Smooth muscle cell (in vitro differentiated cells): Measurements from ENCODE around the gene TSHZ2. TPM values are rescaled to one million over a fixed set of nuclear protein-coding genes. Genes with fewer than 3 reads are reported as not detected.

Experiments
- DNase-seq: peaks from one replicate; lab custom pipeline; 2025; ENCODE audit not compliant: unreplicated experiment; lab: John Stamatoyannopoulos, UW
- H2AFZ ChIP-seq: fragments of 200-600 bp; sonication (generic); 2 replicates; pipeline ENCODE4 v1.6.0; 2016; ENCODE audit warnings: antibody characterized with exemption, low read depth, mild to moderate bottlenecking
- H3F3A ChIP-seq: fragments of 200-600 bp; sonication (generic); 2 replicates; pipeline ENCODE4 v1.6.0; 2017; ENCODE audit warnings: antibody characterized with exemption, low read depth
- H3K27ac ChIP-seq: fragments of 200-600 bp; sonication (generic); 2 replicates; pipeline ENCODE4 v1.5.1; 2016; ENCODE audit warnings: low read depth, mild to moderate bottlenecking
- H3K27me3 ChIP-seq: fragments of 200-600 bp; sonication (generic); 2 replicates; pipeline ENCODE4 v1.6.1; 2016; ENCODE audit warnings: low read depth, mild to moderate bottlenecking
- H3K36me3 ChIP-seq: fragments of 200-600 bp; sonication (generic); 2 replicates; pipeline ENCODE4 v1.5.1; 2016; ENCODE audit warnings: low read depth
- H3K4me1 ChIP-seq: fragments of 200-600 bp; sonication (generic); 2 replicates; pipeline ENCODE4 v1.5.1; 2016; ENCODE audit warnings: low read depth
- H3K4me2 ChIP-seq: fragments of 200-600 bp; sonication (generic); 2 replicates; pipeline ENCODE4 v1.6.0; 2016; ENCODE audit warnings: mild to moderate bottlenecking
- H3K4me3 ChIP-seq: fragments of 200-600 bp; sonication (generic); 2 replicates; pipeline ENCODE4 v1.5.1; 2016; ENCODE audit warnings: mild to moderate bottlenecking
- H3K79me2 ChIP-seq: fragments of 200-600 bp; sonication (generic); 2 replicates; pipeline ENCODE4 v1.6.0; 2016; ENCODE audit warnings: low read depth, mild to moderate bottlenecking
- H3K9ac ChIP-seq: fragments of 200-600 bp; sonication (generic); 2 replicates; pipeline ENCODE4 v1.6.0; 2016; ENCODE audit warnings: low read depth
- H3K9me3 ChIP-seq: fragments of 200-600 bp; sonication (generic); replicated peaks from 2 replicates; pipeline ENCODE4 v1.5.1; 2016; ENCODE audit warnings: low read depth
- H4K20me1 ChIP-seq: fragments of 200-600 bp; sonication (generic); 2 replicates; pipeline ENCODE4 v1.6.0; 2016; ENCODE audit warnings: low read depth
- WGBS: methylation state at CpG from one replicate; pipeline ENCODE4 v1.1.7; 2016; ENCODE audit warnings: low lambda C conversion rate; 5-methylcytosine and 5-hydroxymethylcytosine counted together
- polyA plus RNA-seq: library from polyadenylated mRNA; unstranded; fragments of >200 nt; fragmentation: Nextera tagmentation; extraction: Ambion mirVana; gene quantifications from 2 replicates; pipeline ENCODE4 v1.2.1, GENCODE V29; 2016
- total RNA-seq: library from RNA; depleted of rRNA; stranded (reverse); fragments of >200 nt; gene quantifications from 2 replicates; pipeline ENCODE4 v1.2.3, GENCODE V29; 2014
- TF ChIP-seq, protein P1 (sequence below): fragments of 200-600 bp; sonication (generic); IDR thresholded peaks from 2 replicates; pipeline ENCODE4 v1.5.1; 2017; ENCODE audit warnings: borderline replicate concordance, mild to moderate bottlenecking, antibody characterized with exemption; ENCODE audit not compliant: insufficient read depth, poor library complexity, severe bottlenecking

The TSHZ2 gene
- total and polyA plus RNA-seq, 2 experiments from 2014 or later, result 4.8 to 6.6 TPM

DNA sequence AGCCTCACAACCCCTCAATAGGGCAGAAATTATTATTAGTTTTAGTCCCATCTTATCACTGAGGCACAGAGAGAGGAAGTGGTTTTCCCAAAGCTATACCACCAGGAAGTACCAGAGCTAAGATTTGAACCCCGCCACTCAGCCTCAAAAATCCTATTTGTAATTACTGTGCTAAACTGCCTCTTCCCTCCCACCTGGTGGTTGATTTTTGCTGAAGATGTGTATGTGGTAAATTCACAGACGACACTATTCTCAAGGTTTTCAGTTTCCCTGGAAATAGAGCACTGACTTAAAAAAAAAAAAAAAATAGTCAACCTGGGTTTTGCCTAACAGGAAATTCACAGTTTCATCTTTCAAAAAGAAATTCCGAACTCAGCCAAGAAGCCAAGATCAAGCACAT, 57.9 kb downstream of the TSHZ2 start:
- Histone ChIP-seq H3K79me2 (peaks cover 5% of the 10 kb centered on the region), H3K27ac (no peak overlapping the region), H3F3A (no peaks in the 10 kb centered on the region), H3K4me1 (peaks cover 10% of the 10 kb centered on the region), H4K20me1 (no peaks in the 10 kb centered on the region), H3K27me3 (no peaks in the 10 kb centered on the region), H3K4me3 (no peak overlapping the region), H3K9me3 (no peaks in the 10 kb centered on the region), H3K9ac (no peak overlapping the region), H3K4me2 (no peak overlapping the region), H3K36me3 (no peaks in the 10 kb centered on the region), H2AFZ (no peak overlapping the region)
- TF ChIP-seq, protein P1, sequence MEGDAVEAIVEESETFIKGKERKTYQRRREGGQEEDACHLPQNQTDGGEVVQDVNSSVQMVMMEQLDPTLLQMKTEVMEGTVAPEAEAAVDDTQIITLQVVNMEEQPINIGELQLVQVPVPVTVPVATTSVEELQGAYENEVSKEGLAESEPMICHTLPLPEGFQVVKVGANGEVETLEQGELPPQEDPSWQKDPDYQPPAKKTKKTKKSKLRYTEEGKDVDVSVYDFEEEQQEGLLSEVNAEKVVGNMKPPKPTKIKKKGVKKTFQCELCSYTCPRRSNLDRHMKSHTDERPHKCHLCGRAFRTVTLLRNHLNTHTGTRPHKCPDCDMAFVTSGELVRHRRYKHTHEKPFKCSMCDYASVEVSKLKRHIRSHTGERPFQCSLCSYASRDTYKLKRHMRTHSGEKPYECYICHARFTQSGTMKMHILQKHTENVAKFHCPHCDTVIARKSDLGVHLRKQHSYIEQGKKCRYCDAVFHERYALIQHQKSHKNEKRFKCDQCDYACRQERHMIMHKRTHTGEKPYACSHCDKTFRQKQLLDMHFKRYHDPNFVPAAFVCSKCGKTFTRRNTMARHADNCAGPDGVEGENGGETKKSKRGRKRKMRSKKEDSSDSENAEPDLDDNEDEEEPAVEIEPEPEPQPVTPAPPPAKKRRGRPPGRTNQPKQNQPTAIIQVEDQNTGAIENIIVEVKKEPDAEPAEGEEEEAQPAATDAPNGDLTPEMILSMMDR, result no peak
- DNase-seq, result no peak
- 65% methylated on average over 3 of the region's 3 CpGs for WGBS

DNA sequence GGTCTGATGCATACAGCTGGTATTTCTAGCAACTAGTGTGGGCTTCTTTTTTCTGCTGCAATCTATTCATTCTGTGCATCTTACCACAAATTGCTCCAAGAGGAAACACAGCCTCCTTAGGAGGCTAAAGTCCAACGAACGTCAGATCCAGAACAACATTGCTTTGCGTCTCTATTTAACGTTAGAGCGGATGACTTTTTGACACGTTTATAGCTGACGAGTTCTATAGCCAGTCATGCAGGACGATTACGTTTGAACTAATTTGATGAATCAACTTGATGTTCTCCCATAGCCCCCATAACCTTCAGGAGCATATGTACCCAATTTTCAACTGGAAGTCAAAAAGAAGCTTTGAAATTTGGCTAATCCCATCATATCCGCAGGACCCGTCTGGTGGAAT, 59.9 kb downstream of the TSHZ2 start:
- no peak overlapping the region for H2AFZ ChIP-seq
- H3K27me3 ChIP-seq, result no peaks in the 10 kb centered on the region
- H3K9ac ChIP-seq, result peak overlapping the region; percentile 39
- H3F3A ChIP-seq, result no peaks in the 10 kb centered on the region
- H3K79me2 ChIP-seq, result peaks cover 5% of the 10 kb centered on the region
- DNase-seq, result no peak
- TF ChIP-seq, protein P1, result no peak
- peak overlapping the region; percentile 89 for H3K27ac ChIP-seq
- H3K4me3 ChIP-seq, result no peak overlapping the region
- WGBS, result 49% methylated on average over 11 of the region's 11 CpGs
- peaks cover 18% of the 10 kb centered on the region for H3K4me1 ChIP-seq
- no peaks in the 10 kb centered on the region for H4K20me1 ChIP-seq
- no peaks in the 10 kb centered on the region for H3K36me3 ChIP-seq
- no peaks in the 10 kb centered on the region for H3K9me3 ChIP-seq
- H3K4me2 ChIP-seq, result peak overlapping the region; percentile 77

DNA sequence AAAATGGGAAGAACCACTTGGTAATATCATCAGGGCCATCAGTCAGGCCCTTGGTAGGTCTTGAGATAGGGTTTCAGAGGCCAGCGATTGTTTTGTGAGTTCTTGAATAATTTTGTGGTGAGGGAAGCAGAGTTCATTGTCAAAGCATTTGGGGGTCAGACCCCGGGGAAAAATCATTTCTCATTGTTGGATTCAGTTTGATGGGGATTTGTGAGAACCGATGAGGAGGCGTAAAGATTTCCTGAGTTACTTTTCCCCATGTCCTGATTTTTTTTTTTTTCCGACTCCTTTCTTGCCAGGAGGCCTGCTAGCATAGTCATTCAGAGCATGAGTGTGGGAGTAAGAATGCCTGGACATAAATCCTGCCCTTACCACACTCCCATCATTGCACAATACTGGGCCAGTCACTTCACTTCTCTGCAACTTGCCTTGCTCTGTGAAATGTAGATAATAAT, 60.3 kb downstream of the TSHZ2 start:
- H3F3A ChIP-seq, result no peaks in the 10 kb centered on the region
- peak overlapping the region; percentile 89 for H3K27ac ChIP-seq
- WGBS, result 16% methylated on average over 5 of the region's 5 CpGs
- DNase-seq, result no peak
- TF ChIP-seq, protein P1, result no peak
- no peak overlapping the region for H3K4me3 ChIP-seq
- peaks cover 5% of the 10 kb centered on the region for H3K79me2 ChIP-seq
- H3K9me3 ChIP-seq, result no peaks in the 10 kb centered on the region
- no peak overlapping the region for H2AFZ ChIP-seq
- H3K27me3 ChIP-seq, result no peaks in the 10 kb centered on the region
- H3K4me2 ChIP-seq, result peak overlapping the region; percentile 77
- H3K9ac ChIP-seq, result peak overlapping the region; percentile 39
- H3K4me1 ChIP-seq, result peaks cover 19% of the 10 kb centered on the region
- no peaks in the 10 kb centered on the region for H4K20me1 ChIP-seq
- no peaks in the 10 kb centered on the region for H3K36me3 ChIP-seq

DNA sequence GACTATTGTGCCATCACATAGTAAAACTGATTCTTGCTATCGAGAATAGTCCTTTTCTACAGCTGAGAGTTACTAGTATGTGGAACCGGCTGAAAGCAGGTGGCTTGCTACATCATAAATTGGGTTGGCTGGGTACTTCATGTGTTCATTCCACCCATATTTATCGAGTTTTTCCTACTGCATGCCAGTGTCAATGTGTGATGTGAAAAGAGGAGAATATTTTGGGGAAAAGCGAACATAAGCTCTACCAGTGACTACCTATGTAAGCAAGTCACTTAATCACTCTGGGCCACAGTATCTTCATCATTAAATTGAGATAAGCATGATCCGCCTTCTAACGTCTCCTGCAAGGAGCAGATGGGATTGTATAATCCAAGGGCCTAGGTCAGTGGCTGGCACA, 61.0 kb downstream of the TSHZ2 start:
- DNase-seq, result no peak
- 67% methylated on average over 6 of the region's 6 CpGs for WGBS
- no peaks in the 10 kb centered on the region for H4K20me1 ChIP-seq
- no peaks in the 10 kb centered on the region for H3F3A ChIP-seq
- peaks cover 19% of the 10 kb centered on the region for H3K4me1 ChIP-seq
- H3K36me3 ChIP-seq, result no peaks in the 10 kb centered on the region
- H3K27ac ChIP-seq, result peak overlapping the region; percentile 89
- peaks cover 5% of the 10 kb centered on the region for H3K79me2 ChIP-seq
- TF ChIP-seq, protein P1, result no peak
- H3K9ac ChIP-seq, result no peak overlapping the region
- H3K27me3 ChIP-seq, result no peaks in the 10 kb centered on the region
- no peak overlapping the region for H3K4me3 ChIP-seq
- no peak overlapping the region for H3K4me2 ChIP-seq
- H3K9me3 ChIP-seq, result no peaks in the 10 kb centered on the region
- no peak overlapping the region for H2AFZ ChIP-seq
